NCI-H2107 treated with DMSO at 0.1 percent for 48 hours (cell line): ENCODE measurements around the gene DTNB.

ENCODE experiments used
- DNase-seq: peaks from one replicate; lab custom pipeline; 2025; ENCODE audit not compliant: unreplicated experiment; lab: John Stamatoyannopoulos, UW

DTNB gene

GRCh38 chr2:25400576-25401216 lies 272.7 kb downstream of the DTNB start:
- DNase-seq = no peak

GRCh38 chr2:25400169-25400568 lies 273.2 kb downstream of the DTNB start:
- DNase-seq = no peak

DNA sequence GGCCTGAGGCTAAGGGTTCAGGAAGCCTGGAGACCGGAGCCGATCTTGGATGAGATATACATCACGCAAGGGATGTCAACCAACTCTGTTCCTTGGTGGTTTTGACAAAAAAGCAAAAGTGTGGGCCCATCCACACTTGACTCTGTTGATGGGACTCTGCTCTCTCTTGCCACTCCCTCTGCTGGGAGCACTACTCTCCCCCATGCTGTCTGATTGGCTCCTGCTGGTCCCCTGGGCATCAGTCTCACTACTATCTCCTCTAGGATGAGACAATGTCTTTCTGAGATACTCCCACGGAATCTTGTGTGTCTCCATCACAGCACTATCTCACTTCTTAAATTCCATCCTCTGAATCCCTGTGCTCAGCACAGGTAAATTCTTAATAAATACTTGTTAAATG lies 274.8 kb downstream of the DTNB start:
- no peak for DNase-seq

GRCh38 chr2:25397777-25398176 lies 275.6 kb downstream of the DTNB start:
- no peak for DNase-seq

DNA sequence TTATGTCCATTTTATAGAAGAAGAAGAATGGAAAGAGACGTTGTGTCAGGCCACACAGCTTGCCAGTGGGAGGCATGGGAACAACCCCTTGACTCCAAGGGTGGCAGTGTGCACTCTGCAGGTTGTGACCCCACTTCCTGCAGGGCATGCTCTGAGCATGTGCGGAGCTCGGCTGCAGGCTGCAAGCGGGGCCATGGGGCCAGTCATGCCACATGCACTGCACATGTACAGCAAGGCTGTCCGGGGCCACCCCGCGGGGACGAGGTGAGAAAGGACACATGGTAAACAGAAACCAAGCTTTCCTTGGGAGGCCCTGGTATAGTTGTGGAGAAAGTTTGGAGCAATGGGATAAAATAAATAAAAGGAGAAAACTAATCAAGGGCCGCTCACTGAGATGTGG lies 284.2 kb downstream of the DTNB start:
- DNase-seq = no peak

DNA sequence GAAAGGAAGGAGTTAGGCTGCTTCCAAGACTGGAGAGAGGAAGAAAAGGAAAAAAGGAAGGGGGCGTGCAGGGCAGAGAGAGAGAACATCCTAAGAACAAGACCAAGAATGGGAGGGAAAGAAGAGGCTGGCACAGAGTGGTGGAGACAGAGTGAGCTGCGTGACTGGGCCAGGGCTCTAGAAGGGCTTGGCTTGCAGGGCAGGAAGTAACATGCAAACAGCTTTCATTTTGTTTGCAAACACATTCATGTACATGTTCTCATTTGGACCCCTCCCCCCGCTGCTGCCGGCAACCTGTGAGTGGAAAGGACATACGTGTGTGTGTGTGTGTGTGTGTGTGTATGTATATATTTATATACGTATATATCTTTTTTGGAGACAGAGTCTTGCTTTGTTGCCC lies 284.9 kb downstream of the DTNB start:
- DNase-seq = no peak

GRCh38 chr2:25387876-25388449 lies 285.4 kb downstream of the DTNB start:
- no peak for DNase-seq

GRCh38 chr2:25386971-25387875 lies 286.2 kb downstream of the DTNB start:
- no peak for DNase-seq

GRCh38 chr2:25385910-25386309 lies 287.5 kb downstream of the DTNB start:
- no peak for DNase-seq

GRCh38 chr2:25383806-25384205 lies 289.6 kb downstream of the DTNB start:
- no peak for DNase-seq

DNA sequence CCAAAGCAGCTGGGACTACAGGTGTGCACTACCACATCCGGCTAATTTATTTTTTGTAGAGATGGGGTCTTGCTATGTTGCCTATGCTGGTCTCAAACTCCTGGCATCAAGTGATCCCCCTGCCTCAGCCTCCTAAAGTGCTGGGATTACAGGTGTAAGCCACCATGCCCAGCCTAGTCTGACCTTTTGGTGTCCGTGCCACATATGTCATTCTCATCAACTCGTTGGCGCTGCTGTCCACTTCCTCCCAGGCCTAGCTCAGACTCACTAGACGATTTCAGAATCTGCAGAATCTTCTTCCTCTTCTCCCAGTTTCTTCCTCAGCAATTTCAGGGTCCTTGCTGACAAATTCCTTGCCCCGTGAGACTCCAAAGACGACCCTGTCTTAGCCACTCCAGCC lies 291.9 kb downstream of the DTNB start:
- no peak for DNase-seq

DNA sequence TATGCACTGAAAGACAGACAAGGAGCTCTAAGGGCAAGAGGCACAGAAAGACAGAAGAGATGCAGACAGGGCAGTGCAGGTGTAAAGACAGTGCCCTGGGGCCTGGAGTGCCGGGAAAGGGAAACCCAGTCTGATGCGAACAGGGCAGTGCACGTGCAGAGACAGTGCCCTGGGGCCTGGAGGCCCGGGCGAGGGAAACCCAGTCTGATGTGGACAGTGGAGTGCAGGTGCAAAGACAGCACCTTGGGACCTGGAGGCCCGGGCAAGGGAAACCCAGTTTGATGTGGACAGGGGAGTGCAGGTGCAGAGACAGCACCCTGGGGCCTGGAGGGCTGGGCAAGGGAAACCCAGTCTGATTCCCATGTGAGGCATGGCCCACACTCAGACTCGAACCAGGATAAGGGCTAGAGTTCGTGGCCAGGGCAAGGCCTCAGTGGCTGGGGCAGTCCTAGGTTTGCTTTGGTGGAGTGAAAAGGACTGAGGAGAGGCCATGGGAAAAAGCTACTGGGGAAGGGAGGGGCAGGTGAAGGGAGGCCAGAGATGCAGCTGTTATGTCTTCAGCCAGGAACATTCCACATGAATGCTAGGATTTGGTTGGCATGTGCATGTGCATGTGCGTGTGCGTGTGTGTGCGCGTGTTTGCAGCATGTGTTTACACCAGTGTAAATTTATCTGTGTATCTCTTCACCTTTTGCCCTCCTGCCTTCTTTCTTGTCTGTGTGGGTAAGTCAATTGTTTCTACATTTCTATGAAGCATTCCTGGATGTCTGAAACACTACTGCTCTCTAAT lies 292.6 kb downstream of the DTNB start:
- DNase-seq = no peak

DNA sequence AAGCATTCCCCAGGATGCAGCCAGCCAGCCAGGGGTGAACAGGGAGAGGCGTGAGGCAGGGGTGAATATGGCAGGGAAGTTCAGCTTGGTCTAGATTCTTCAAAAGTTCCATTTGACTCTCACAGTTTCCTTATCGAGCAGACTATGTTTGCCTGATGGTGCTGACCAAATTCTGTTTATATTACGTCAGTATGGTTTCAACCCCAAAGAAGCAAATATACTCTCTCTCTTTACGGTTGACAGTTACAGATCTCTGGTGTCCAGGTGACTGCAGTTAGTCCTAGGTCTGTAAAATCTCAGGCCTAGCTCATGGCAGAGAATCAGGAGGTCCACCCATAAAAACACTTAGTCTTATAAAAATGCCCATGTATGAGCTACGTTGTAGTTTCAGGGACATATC lies 293.4 kb downstream of the DTNB start:
- DNase-seq = no peak

DNA sequence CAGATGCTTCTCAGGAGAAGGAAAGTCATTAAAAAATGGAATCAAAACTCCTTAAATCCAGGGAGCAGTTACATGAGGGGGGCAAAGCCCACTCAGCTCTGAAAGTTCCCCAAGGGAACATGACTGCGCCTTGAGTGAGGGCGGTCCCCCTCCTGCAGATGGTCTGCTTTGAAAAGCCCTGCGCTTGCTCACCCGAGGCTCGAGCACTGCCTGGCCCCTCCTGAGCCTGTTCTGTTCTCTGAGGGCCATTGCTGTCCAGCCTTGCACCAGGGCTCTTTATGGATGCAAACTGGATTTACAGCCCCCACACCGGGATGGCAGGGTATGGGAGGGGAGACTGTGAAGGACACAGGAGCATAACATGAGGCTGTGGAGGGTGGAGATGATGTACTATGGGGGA lies 293.8 kb downstream of the DTNB start:
- no peak for DNase-seq

DNA sequence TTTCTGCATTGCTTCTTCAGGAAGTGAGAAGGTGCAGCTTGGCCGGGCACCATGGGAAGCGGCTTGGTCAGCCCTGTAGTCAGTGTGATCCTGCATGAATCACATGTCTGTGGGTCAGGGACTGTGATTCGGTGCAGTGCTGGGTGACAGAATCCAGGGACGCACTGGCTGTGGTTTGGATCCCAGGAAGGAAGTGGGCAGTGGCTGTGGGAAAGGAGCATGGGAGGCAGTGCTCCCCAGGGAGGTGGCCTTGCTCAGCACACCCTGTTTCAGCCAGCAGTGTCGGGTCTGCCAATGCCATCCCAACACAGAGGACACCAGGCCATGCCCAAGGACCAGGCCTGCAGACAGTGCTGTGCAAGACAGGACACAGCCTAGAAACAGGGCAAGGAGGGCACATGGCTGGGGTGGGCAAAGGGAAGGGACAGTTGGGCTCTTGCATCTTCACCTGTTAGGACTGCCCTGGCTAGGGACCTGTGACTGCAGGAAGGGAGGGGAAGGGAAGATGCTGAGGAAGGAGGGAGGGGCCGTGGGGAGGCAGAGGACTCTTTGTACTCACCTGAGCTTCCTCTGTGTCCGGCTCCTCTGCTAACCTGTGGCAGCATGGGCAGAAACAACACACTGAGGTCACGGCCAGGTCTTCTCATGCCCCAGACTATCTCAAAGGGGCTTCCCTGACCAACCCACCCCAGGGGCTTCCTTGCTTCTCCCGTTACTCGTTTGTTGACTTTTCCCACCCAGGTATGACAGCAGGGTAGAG lies 294.5 kb downstream of the DTNB start:
- no peak for DNase-seq

DNA sequence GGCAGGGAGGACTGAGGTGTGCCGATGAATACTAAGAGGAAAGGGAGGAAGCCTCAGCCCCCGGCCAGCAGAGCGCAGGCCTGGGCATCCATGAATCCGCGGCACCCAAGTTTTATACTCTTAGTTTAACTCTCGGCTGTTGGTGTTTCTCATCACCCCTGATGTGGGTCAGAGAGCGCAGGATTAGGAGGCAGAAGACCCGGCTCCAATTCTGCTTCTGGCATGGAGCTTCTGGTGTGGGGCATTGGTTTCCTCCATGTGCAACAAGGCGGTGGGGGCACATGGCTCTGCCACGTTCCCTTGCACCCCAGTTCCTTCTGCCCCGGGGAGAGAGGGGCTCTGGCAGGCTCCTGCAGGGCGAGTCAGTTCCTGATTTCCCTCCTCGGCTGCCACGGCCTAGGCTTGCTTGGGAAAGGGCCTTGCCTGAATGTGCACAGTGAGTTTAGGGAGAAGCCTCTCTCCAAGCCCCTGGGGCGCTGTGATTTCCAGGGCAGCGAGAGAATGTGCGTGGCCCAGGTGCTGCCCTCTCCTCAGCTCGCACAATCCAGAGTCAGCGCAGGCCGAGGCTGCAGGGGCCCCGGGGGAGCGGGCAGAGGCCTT lies 295.5 kb downstream of the DTNB start:
- no peak for DNase-seq

- peak; percentile 76 for DNase-seq
Observed at GRCh38 chr2:25376750-25377621, 296.4 kb downstream of the DTNB start.

DNA sequence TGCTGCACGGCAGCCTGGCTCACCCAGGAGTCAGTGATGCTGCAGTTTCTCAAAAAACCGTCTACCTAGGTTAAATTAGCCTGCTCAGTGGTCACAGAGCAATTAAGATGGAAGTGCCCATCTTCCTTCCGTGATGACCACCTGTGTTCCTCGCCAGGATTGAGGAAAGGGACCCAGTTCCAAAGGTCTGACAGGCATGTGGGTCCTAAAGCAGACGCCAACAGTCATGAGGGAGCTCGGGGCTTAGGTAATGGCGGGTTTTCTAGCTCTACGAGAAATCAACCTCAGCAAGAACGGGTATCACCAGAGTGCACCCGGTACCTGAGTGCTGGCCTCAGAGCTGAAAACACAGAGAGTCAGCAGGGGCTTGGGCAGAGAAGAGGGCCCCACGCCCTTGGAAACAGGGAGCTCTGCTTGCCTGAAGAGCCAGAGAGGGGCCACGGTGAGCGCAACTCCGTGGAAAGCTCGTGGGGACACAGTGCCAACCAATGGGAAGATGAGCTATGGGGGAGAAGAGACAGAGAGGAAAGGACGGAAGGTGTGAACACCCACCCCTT lies 297.3 kb downstream of the DTNB start:
- no peak for DNase-seq

DNA sequence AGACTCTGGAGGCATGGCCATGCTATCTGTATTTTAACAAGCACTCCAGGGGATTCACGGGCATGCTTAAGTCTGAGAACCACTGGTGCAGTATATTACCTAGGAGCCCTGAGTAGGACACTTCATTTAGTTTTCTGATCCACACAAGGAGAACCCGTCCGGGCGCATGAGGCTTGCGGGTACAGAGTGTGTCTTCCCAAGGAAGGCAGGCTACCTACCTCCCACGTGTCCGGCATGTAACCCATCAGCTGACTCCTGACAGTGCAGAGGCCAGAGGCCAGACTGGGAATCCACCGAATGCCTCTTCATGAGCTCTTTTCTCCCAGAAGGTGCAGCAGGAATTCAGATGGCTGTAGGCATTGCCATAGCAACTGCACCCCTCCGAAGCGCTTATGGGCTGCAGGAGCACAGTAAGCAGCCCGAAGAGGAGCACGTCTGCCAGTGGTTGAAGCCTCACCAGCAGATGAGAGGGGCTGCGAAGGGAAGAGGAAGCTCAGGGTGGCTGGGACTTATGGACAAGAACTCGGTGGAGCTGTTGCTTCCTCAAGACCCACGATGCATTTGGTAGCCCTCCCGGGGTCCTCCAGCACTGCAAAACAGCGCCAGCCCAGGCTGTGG lies 297.9 kb downstream of the DTNB start:
- DNase-seq = no peak
